NCI-H1694 treated with DMSO at 0.1 percent for 48 hours (cell line): ENCODE results near the gene ZNF530.

Experiments
- DNase-seq: peaks from one replicate; lab custom pipeline; 2025; lab: John Stamatoyannopoulos, UW

The ZNF530 gene

GRCh38 chr19:57615346-57615745 is 15.7 kb downstream of the ZNF530 start:
- no peak for DNase-seq

- DNase-seq = no peak
These were observed 21.1 kb downstream of the ZNF530 start for GRCh38 chr19:57620673-57621348.

- DNase-seq = no peak
These were observed 23.4 kb downstream of the ZNF530 start for GRCh38 chr19:57623091-57623490.

GRCh38 chr19:57632987-57633831 is 33.5 kb downstream of the ZNF530 start, which contains the start of gene ZNF211:
ZNF211 (plus strand) TSS chr19:57633168; CDS start chr19:57633347, 179 bp downstream.
- peak; percentile 88 for DNase-seq

- no peak for DNase-seq
These were observed 34.1 kb downstream of the ZNF530 start for GRCh38 chr19:57633832-57634131.

GRCh38 chr19:57637379-57637778 is 37.7 kb downstream of the ZNF530 start:
- no peak for DNase-seq

GRCh38 chr19:57641715-57642234 is 42.1 kb downstream of the ZNF530 start:
- DNase-seq = no peak

- no peak for DNase-seq
These were observed 42.8 kb downstream of the ZNF530 start for GRCh38 chr19:57642396-57643046.

- no peak for DNase-seq
These were observed 44.0 kb downstream of the ZNF530 start for GRCh38 chr19:57643734-57644133.

GRCh38 chr19:57648331-57649003 is 48.8 kb downstream of the ZNF530 start:
- DNase-seq = peak; percentile 42

GRCh38 chr19:57651654-57651996 is 51.9 kb downstream of the ZNF530 start:
- DNase-seq = no peak

GRCh38 chr19:57653689-57654088 is 54.0 kb downstream of the ZNF530 start:
- no peak for DNase-seq

- DNase-seq = no peak
These were observed 55.8 kb downstream of the ZNF530 start for GRCh38 chr19:57655443-57655842.

GRCh38 chr19:57656346-57656745 is 56.7 kb downstream of the ZNF530 start:
- DNase-seq = no peak
